Parietal lobe (tissue), 2 donors: ENCODE results near the gene SPART. TPM values are rescaled to one million over a fixed set of nuclear protein-coding genes. Genes with fewer than 3 reads are reported as not detected.

Experiments used
- small RNA-seq: library from RNA; depleted of rRNA; stranded (forward); fragments of <200 nt; gene quantifications from one replicate; pipeline ENCODE3, GENCODE V24; 2014; ENCODE audit warnings: low replicate concordance
- total RNA-seq: library from RNA; depleted of rRNA; stranded (reverse); fragments of >200 nt; gene quantifications from one replicate; pipeline ENCODE4 v1.2.3, GENCODE V29; 2014

The SPART gene, protein sequence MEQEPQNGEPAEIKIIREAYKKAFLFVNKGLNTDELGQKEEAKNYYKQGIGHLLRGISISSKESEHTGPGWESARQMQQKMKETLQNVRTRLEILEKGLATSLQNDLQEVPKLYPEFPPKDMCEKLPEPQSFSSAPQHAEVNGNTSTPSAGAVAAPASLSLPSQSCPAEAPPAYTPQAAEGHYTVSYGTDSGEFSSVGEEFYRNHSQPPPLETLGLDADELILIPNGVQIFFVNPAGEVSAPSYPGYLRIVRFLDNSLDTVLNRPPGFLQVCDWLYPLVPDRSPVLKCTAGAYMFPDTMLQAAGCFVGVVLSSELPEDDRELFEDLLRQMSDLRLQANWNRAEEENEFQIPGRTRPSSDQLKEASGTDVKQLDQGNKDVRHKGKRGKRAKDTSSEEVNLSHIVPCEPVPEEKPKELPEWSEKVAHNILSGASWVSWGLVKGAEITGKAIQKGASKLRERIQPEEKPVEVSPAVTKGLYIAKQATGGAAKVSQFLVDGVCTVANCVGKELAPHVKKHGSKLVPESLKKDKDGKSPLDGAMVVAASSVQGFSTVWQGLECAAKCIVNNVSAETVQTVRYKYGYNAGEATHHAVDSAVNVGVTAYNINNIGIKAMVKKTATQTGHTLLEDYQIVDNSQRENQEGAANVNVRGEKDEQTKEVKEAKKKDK
- total RNA-seq = 23.8 TPM

DNA sequence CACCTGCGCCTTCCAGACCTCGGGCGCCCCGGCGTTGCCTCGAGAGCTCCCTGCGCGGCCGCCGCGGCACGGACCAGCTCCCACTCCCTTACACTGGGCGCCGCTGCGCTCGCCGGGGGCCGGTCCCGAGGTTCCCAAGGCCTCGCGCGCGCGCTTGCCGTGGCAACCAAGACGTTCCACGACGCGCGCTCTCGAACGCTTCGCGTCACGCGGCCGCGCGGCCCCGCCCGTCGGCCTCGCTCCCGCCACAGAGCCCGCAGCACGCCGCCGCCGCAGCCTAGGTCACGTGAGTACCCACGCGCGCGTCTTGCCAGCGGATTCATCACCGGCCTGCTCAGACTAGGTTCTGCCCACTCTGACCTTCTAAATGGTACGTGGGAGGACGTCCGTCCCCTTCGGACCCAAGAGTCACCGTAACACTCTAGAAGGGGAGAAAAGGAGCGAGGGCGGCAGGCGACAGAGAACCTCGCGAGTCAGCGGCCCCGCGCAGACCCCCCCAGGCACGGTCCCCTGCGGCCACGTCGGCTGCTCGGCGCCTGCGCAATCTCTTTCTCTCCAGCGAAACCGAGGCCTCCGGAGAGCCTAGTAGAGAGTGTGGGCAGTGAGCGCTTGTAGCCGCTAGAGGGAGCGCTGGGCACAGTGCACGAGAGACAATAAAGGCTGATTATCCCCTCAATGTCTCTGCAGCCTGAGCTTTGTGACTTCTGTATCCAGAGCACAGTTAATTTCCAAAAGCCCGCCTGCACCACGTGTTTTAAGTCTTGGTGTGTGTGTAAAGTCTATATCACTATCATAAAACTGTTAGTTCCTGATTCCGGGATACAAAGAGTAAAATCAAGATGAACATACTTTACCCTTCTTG is at the start of gene SPART:
Gene SPART, minus strand, starts transcription at position 173 of the 862 bp plus-strand sequence. CDS start 10,564 bp downstream, outside the sequence.

DNA sequence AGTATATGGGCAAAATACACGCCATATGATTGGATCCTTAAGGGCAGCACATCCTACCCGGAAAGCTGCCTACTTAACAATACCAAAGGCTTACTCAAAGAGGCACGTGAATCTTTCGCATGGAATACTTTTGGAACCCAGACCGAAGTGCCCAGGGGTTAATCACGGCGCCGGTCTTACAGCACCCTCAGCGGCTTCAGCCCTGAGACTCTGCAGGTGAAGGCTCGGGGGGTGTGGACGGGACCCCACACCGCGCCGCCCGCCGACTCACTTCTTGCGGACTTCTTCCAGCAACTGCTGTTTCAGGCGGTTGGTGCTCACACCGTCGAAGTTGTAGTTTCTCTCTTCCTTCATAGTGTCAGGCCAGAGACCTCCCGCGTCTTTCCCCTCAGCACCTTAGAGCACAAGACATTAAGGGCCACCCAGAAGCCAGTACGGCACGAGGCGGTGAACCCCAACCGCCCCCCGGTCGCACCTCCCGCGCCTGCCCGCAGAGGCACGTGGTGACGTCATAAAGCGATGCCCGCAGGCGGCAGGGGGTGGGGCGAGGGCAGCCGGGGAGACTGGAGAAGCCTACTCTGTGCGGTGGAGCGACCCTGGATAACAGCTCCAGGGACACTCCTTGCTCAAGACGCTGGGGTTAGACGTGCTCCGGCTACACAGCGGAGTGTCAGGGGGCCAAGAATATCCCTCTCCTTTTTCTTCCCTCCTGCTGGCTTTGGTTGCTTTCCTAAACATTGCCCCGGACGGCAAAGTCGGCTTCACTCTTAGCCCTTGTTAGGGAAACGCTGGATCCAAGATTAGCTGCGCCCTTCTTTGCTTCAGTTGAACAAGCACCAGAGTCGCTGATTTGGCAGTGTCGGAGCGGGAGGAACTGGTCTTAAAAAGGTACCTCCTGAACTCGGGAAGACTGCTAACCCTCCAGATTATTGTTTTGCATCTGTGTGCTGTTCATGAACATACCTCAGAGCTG is 48.5 kb downstream of the SPART start, which contains the start of gene CCDC169:
Gene CCDC169, minus strand, starts transcription at position 449 of the 973 bp plus-strand sequence. Its CDS starts 95 bp downstream, at position 354.

Small RNA genes lying within 50 kb of the gene (small RNA-seq; reads per million reads assigned to genes)
- gene RNU6-71P = not detected

Other genes with a start within 250 kb of the SPART start
- 464 TPM for gene DCLK1, start 215.0 kb downstream of the SPART start, total RNA-seq
- 3.4 TPM for gene SOHLH2, start 131.8 kb downstream of the SPART start, total RNA-seq
- 4.7 TPM for gene CCDC169, start 48.6 kb downstream of the SPART start, total RNA-seq
- gene CCNA1, start 86.1 kb upstream of the SPART start, total RNA-seq = 6.9 TPM